LHCN-M2 (cell line): ENCODE data around the gene UBE2QL1. TPM values are rescaled to one million over a fixed set of nuclear protein-coding genes. Genes with fewer than 3 reads are reported as not detected.

Source experiments
- DNase-seq: peaks from one replicate; pipeline ENCODE4 v3.0.0-alpha.2; 2012; ENCODE audit warnings: low read depth
- total RNA-seq: library from RNA; depleted of rRNA; stranded (reverse); fragments of >200 nt; gene quantifications from 2 replicates; pipeline ENCODE4 v1.2.3, GENCODE V29; 2014

UBE2QL1 gene
- total RNA-seq, 1 experiment from 2014 or later: not detected

DNA sequence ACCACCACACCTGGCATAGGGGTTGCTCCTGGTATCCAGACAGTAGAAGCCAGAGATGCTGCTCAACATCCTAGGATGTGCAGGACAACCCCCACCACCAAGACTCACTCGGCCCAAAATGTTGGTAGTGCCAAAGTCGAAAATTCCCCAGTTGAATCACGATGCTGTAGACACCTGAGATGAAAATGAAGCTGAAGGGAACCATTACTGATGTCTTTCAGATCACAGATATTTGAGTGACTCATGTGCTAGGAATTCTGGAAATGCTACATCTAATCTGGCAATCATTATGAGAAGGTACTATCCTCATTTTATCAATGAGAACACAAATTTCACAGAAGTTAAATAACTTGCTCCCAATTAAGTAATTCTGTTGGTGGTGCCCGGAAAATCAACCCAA is 21.0 kb upstream of the UBE2QL1 start:
- no peak for DNase-seq

DNA sequence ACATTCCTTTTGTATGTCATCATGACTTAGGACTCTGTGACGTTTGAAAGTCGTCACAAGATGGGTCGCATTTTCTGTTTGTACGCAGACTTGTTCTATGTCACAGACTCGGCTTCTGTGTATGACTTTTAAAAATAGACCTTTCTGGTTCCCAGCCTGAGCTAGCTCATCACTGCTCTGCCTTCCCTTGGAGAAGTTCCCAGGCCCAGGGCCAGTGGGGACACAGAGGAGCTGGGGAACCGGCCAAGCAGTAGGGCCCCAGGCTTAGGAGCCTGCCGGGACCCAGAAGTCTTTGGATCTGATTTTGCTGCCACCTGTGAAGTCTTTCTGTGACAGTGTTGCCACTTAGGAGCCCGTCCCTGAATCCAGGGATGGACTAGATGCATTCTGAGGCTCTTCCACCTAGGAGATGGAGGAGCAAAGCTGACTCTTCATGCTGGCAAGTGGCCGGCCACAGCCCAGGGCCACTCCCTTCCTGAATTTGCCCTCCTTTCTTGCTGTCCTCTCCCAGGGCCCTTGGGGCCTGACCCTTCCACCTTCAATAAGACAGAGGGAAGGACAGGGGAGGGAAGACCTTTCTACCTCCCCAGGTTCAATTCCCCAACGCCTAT is 18.1 kb upstream of the UBE2QL1 start:
- no peak for DNase-seq

DNA sequence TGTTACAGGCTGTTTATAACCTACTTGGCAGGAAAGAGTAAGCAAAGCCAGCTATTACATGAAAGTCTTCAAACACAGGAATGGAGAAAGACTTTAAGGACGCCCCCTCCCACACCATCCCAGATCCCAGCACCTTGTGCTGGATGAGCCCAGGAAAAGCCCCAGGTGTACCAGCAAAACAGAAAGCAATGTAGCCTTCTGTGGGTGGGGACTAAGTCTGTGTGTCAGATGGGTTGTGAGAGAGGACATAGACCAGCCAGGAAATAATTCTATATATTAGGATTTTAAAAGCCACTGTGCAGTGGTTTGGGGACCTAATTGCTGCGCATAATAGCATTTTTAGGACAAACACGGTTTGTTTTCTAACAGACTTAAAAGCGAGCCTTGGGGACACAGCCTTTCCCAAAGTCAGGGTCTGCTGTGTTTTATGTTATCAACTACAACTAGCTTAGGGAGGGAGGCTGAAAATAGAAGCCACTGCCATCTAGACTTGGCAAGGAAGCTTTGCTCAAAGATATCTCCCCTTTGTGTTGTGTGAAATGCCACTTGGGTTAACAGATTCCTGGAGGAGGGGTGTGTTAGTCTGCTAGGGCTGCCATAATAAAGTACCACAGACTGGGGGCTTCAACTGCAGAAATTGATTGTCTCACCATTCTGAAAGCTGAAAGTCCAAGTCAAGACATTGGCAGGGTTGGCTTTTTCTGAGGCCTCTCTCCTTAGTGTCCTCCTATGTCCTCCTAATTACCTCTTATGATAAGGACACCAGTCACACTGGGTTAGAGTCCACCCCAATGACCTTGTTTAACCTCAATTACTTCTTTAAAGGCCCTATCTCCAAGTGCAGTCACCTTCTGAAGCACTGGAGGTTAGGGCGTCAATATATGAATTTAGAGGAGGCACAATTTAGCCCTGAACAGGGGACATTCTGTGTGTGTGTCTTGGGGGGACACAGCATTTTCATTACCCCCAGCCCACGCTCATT is 17.2 kb upstream of the UBE2QL1 start:
- DNase-seq: no peak

DNA sequence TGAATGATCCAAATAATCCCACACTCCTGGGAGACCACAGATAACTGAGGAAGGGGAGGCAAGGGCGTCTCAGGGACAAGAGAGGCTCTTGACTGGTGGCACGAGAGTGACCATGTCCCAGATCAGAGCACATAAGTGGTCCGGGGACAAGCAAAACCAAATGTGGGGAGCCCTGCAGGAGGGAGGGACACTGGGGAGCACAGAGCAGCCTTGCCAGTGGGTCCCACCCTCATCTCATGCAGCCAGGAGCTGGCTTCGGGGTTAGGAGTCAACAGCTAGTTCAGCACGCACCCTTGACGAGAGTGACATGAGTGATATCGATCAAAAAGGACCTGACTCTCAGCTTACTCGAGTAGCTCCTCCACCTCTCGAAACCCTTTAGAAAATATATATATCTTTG is 16.5 kb upstream of the UBE2QL1 start:
- DNase-seq: no peak

DNA sequence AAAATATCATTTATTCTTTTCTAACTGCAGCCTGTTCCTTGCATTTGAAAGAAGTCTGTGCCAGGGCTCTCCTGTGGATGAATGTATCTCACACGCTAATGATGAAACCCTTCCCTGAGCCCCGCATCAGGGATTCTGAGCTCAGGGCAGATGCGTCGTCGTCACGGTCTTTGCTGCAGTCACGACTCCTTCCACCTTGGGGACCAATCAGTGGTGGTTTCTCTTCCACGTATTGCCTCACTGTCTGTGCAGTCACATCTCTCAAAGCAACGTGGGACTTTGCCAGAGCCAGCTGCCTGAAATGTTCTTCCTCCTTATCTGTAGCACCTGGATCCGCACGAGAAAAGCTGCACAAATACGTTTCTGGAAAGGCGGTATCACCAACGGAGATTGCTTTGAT is 13.9 kb upstream of the UBE2QL1 start:
- no peak for DNase-seq

DNA sequence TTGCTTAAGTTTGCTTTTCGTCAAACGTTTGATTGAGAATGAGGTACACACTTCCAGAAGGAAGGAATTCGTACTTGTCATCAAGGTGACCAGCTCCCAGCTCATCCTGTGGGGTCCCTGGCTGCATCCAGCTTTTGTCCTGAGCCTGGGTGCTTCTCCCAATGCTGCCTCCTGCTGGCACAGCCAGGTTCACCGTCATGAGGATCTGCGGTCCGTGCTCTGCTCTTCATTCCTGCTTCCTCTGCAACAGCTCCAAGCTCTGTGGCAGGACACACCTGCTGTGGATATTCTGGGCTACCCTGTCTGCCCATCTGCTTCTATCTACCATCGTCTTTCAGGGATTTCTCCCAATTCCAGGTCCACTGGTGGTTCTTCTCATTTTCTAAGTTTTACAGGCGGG is 13.3 kb upstream of the UBE2QL1 start:
- peak; percentile 4 for DNase-seq

DNA sequence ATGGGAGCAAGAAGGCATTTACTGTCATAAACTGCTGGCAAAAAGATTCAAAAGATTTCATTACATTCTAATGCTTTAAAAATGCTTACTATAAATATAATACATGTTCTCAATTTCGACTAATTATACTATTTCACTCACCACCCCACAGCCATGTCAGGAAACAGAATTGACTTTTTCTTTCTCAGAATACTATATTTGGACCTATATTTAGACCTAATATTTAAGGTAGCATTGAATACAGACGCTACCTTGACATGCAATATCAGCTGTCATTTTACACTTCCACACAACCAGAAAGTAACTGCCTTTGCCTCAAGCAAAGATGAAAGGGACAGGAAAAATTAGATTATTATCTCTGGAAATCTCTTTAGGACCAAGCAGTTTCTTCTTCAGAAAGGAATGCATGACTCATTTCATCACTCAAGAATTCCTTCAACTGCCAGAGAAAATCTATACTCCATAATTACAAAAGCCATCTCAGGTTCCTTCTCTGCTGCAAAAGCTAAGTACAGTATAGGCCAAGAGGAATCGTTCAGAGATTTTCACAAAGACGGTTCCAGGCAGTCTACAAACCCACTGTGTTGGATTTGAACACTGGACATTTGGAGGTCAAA is 11.8 kb upstream of the UBE2QL1 start:
- no peak for DNase-seq

DNA sequence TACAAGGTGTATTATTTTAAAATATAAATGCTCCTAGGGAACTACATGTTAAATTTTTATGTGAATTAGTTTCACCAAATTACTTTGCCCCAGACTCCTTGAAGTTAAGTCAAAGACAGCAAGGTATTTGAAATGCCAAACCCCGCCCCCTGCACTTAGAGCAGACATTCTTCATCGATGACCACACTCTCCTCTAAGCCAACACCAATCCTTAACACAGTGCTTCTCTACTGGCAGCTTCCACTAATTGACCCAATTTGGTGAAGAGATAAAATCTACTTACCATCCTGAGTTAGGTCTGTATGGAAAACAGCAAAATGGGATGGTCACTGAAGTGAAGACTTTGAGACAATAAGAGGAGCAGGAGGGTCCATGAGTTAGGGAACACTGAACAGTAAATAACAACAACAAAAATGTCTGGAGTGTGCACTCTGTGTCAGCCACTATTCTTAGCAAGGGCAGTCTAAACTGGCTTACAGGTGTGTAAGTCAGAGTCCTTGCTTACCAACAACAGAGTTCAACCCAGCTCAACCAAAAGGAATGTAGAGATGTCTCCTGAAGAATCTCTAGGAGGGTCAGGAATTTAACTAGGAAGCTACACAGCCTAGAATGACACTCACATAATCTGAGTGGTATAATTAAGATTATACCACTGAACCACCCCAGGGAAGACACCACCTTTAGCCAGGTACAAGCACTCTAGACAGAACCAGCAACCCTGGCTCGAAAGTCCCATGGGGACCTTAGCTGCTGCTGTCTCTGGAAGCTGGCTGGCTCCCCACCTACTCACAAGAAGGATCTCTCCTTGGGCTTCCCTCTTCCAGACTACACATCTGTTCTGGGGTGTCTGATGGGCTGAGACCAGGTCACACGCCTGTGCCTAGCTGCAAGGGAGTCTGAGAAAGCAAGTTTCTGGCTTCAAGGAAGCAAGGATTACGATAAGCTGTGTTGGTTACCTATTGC is 8.8 kb upstream of the UBE2QL1 start:
- no peak for DNase-seq

DNA sequence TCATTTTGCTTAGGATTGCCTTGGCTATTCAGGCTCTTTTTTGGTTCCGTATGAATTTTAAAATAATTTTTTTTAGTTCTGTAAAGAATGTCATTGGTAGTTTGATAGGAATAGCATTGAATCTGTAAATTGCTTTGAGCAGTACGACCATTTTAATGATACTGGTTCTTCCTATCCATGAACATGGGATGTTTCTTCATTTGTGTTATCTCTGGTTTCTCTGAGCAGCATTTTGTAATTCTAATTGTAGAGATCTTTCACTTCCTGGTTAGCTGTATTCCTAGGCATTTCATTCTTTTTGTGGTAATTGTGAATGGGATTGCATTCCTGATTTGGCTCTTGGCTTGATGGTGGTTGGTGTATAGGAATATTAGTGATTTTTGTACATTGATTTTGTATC is 6.3 kb upstream of the UBE2QL1 start:
- DNase-seq: no peak

DNA sequence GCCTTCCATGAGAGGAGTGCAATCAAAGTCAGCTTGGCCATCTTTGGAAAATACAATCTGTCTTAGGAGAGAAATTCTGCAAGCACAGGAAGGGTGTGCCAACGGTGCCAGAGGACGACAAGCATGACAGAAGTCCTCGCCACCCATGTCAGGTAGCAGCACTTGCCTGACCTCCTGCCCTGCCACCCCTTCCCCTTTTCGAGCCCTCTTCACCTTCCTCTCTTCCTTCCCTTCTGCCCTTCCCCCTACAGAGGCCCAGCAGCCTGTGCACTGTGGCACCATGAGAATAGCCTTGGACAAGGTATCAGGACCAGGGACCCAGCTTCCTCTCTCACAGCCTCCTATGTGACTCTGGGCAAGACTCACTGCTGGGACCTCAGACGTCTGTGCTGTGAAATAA is 5.3 kb upstream of the UBE2QL1 start:
- no peak for DNase-seq

DNA sequence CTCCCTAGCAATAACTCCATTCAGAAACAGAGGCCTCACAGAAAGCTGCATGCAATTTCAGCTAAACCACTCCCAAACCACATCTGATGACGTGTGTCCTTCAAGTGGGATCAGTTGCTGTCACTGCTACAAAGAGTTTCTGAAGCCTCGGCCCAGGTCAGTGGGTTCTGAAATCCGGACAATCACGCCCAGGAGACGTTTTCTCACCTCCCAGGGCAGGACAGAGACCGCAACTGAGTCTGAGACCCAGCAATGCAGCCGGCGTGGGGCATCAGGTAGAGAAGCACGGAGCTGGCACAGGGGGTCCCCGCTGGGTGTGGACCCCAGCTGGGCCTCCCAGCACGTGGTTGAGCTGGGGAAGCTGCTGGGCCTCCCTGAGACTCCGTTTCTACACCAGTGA is 2.6 kb upstream of the UBE2QL1 start:
- no peak for DNase-seq

DNA sequence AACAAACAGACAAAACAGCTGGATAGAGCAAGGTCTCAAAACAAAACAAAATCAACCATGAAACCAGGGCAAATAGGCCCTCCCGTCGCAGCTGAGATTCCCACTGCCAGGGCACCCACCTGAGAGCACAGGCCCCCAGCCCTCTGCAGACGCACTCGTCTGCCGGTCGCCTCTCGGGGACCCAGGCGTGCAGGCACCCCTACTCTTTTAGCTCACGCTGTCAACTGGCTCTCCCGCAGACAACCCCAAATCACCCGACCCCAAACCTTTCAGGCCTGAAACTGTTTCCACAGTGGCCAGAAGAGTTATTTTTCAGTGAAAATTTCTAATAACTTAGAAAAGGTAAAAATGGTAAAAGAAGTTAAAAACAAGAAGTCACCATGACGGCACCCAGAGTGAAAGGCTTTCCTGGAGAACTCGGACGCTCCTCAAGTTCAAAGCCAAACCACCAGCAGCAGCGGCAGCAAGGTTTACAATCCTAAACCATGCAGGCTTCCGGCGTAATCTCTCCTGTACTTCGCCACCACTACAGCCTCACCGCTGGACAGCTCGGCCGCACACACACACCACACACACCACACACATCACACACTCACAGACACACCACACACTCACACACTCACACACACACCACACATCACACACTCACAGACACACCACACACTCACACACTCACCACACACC is 1.9 kb upstream of the UBE2QL1 start:
- no peak for DNase-seq

DNA sequence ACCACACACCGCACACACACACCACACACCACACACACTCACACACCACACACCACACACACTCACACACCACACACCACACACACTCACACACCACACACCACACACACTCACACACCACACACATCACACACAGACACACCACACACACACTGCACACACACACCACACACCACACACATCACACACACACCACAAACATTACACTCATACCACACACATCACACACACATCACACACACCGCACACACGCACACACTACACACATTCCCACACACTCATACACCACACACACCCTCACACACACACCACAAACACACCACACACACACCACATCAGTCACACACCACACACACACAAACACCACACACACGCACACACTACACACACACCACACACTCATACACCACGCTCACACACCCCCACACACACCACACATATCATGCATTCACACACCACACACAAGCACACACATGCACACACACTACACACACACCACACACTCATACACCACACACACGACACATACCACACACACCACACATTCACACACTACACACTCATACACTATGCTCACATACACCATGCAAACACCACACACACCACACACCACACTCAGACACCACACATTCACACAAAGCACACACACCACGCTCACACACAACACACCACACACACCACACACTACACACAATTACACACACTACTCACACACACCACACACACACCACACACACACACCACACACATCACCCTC is 1.1 kb upstream of the UBE2QL1 start:
- no peak for DNase-seq

DNA sequence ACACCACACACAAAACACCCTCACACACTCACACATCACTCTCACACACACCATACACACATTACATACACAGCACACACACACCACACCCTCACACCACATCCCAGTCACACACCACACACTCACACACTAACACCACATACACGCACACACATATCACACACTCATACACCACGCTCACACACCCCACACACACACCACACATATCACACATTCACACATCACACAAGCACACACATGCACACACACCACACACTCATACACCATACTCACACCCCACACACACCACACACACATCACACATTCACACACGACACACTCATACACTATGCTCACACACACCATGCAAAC is 543 bp upstream of the UBE2QL1 start:
- no peak for DNase-seq

DNA sequence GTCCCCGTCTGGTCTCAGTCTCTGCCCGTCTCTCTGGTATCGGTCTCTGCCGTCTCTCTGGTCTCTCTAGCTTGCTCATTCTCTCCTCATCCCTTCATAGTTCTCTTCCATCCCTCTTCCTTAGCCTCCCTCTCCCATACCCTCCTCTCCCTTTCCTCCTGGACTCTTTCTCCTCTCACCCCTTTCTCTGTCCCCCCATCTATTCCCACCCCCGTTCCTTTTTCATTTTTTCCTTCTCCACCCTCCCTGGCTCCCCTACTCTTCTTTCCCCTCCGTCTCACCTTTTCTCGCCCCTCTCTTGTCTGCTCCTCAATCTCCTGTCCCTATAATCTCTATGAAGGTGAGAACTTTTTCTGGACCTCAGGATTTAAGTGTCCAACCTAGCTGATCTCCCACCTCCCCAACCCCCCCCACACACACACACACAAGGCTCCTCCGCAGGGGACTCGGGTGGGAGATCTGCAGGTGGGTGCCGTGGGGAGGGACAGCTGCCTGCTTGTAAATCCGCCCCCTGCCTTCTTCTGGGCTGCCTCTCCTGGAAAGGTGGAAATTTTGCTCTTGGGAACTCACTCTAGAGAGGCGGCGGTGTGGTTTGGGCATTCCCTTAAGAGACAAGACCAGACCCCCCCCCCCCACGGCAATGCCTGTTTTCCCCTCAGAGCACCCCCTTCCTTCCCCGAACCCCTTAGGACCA is 953 bp downstream of the UBE2QL1 start:
- DNase-seq: no peak

DNA sequence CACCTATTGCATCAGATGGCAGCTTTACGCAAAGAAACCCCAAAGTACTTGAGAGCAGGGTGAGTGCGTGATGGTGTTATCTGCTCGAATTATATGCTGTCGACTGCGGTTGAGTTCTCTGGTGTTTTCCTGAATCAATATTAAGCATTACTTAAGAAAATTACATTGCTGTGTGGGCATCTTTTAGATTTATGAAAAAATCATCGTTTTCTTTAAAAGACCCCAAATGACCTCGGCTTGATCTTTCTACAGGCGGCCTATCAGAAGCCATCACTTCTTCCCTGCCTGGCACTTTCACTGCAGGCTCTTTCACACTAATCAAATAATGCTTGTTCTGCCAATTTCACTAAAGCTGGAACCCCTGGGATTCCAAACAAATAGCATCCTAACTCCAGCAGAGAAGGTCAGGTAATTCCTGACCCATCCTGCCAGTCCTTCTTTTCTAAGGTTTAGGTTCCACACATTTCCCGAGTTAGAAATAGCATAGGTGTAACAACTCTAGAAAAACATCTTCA is 1.7 kb downstream of the UBE2QL1 start:
- DNase-seq: no peak

DNA sequence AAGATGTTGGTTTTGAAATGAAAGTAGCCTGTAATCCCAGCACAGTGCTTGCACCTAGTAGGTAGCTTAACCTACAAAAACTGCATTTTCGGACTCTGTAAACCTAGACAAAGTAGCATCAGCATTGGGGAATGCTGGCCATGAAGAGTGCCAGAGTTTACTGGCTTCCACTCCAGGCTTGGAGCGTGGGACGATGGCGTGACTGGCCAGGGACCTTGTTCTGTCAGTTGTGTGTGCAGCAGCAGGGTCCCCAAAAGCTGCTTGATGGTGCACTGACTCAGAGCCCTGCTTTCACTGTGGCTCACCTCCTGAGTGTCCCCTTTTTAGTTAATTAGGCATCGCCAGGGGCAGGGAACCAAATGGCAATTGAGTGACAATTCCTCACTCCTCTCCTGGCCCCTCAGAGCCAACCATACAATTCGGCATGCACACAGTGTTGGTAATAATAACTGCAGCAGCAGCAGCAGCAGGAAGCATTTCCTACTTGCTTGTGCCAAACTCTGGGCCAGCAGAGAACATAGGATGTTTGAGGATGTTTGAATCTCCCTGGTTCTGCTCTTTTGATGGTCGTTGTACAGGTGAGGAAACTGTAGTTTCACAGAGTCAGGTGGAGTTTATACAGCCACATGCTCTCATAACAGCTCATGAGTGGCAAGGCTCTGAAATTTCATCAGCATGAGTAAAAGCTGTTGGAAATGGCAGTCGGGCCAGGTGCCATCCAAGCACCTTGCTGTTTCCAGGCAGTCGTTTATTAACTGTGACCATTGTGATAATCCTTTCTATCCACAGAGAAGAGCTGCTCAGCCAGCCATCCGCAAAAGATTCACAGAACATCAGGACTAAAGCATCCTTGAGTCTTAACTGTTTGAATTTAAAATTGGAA is 4.2 kb downstream of the UBE2QL1 start:
- no peak for DNase-seq

DNA sequence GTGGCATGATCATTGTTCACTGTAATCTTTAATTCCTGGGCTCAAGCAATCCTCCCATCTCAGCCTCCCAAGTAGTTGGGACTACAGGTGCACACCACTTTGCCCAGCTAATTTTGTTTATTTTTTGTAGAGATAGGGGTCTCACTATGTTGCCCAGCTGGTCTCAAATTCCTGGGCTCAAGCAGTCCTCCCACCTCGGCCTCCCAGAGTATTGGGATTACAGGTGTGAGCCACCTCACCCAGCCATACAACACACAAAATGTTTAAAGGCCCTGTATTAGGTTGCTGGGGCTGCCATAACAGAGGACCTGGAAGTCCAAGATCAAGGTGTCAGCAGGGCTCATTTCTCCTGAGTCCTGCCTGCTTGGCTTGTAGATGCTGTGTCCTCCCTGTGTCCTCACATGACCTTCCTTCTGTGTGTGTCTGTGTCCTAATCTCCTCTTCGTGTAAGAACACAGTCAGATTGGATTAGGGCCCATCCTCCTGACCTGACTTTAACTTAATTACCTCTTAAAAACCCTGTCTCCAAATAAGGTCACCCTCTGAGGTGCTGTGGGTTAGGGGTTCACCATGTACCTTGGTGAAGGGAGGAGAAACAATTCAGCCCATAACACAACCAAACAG is 5.4 kb downstream of the UBE2QL1 start:
- DNase-seq: no peak
